ENCODE results near the gene GLDN.

GLDN gene

GRCh38 chr15:51332206-51333147 lies 9.0 kb upstream of the GLDN start:
- Histone ChIP-seq H3K4me3 (no peak overlapping the region), H3K36me3 (replicated peaks) (no peaks in the 10 kb centered on the region), H3K4me1 (peaks cover 3% of the 10 kb centered on the region; the same call in 1 of the 2 replicates), H3K27me3 (ENCODE audit: low read depth) (no peaks in the 10 kb centered on the region), H3K9me3 (no peaks in the 10 kb centered on the region)
- DNase-seq (ENCODE audit: low spot score in 2 of 2), result no peak
- in situ Hi-C loops (cut with MboI; ENCODE audit: low sequenced_read_pairs), result no loop called here

- in situ Hi-C loops (cut with MboI; ENCODE audit: low sequenced_read_pairs), result no loop called here
- Histone ChIP-seq H3K4me3 (no peak overlapping the region), H3K9me3 (no peaks in the 10 kb centered on the region), H3K27me3 (ENCODE audit: low read depth) (no peaks in the 10 kb centered on the region), H3K36me3 (replicated peaks) (no peaks in the 10 kb centered on the region), H3K4me1 (peaks cover 3% of the 10 kb centered on the region; the same call in 1 of the 2 replicates)
- no peak for DNase-seq (ENCODE audit: low spot score in 2 of 2)
Measured at GRCh38 chr15:51333571-51333970, 7.9 kb upstream of the GLDN start.

GRCh38 chr15:51334011-51334451 lies 7.4 kb upstream of the GLDN start:
- H3K9me3 ChIP-seq, result no peaks in the 10 kb centered on the region
- DNase-seq (ENCODE audit: low spot score in 2 of 2), result no peak
- H3K27me3 ChIP-seq (ENCODE audit: low read depth), result no peaks in the 10 kb centered on the region
- peaks cover 3% of the 10 kb centered on the region; the same call in 1 of the 2 replicates for H3K4me1 ChIP-seq
- in situ Hi-C loops (cut with MboI; ENCODE audit: low sequenced_read_pairs), result no loop called here
- no peaks in the 10 kb centered on the region for H3K36me3 ChIP-seq (replicated peaks)
- H3K4me3 ChIP-seq, result no peak overlapping the region

- Histone ChIP-seq H3K36me3 (replicated peaks) (no peaks in the 10 kb centered on the region), H3K4me3 (no peak overlapping the region), H3K9me3 (no peaks in the 10 kb centered on the region), H3K4me1 (peaks cover 3% of the 10 kb centered on the region; the same call in 1 of the 2 replicates), H3K27me3 (ENCODE audit: low read depth) (no peaks in the 10 kb centered on the region)
- DNase-seq (ENCODE audit: low spot score in 2 of 2), result no peak
- in situ Hi-C loops (cut with MboI; ENCODE audit: low sequenced_read_pairs), result no loop called here
Measured at GRCh38 chr15:51335087-51335486, 6.4 kb upstream of the GLDN start.

GRCh38 chr15:51335538-51336410 lies 5.7 kb upstream of the GLDN start:
- no peak for DNase-seq (ENCODE audit: low spot score in 2 of 2)
- no peak overlapping the region for H3K4me3 ChIP-seq
- no peaks in the 10 kb centered on the region for H3K27me3 ChIP-seq (ENCODE audit: low read depth)
- no peaks in the 10 kb centered on the region for H3K36me3 ChIP-seq (replicated peaks)
- peaks cover 3% of the 10 kb centered on the region; the same call in 1 of the 2 replicates for H3K4me1 ChIP-seq
- in situ Hi-C loops (cut with MboI; ENCODE audit: low sequenced_read_pairs), result no loop called here
- H3K9me3 ChIP-seq, result no peaks in the 10 kb centered on the region; the same call in 1 of the 2 replicates

GRCh38 chr15:51338496-51338895 lies 3.0 kb upstream of the GLDN start, which contains the start of gene CYP19A1:
CYP19A1 (minus strand) TSS chr15:51338596; CDS start chr15:51242912, 95,684 bp downstream.
- Histone ChIP-seq H3K4me3 (no peak within 1 kb of the TSS), H3K9me3 (no peaks in the 10 kb centered on the region; the same call in 1 of the 2 replicates), H3K27me3 (ENCODE audit: low read depth) (peaks cover 13% of the 10 kb centered on the region), H3K4me1 (peaks cover 3% of the 10 kb centered on the region; the same call in 1 of the 2 replicates), H3K36me3 (replicated peaks) (no peaks in the 10 kb centered on the region)
- in situ Hi-C loops (cut with MboI; ENCODE audit: low sequenced_read_pairs), result no loop called here
- DNase-seq (ENCODE audit: low spot score in 2 of 2), result no peak

- Histone ChIP-seq H3K4me3 (peak overlapping the region; percentile 15), H3K27me3 (ENCODE audit: low read depth) (peaks cover 13% of the 10 kb centered on the region), H3K4me1 (no peaks in the 10 kb centered on the region), H3K9me3 (no peaks in the 10 kb centered on the region; the same call in 1 of the 2 replicates), H3K36me3 (replicated peaks) (no peaks in the 10 kb centered on the region)
- no peak for DNase-seq (ENCODE audit: low spot score in 2 of 2)
- in situ Hi-C loops (cut with MboI; ENCODE audit: low sequenced_read_pairs), result no loop called here
Measured at GRCh38 chr15:51342227-51342999, 958 bp downstream of the GLDN start.

GRCh38 chr15:51343466-51343865 lies 2.0 kb downstream of the GLDN start:
- peaks cover 13% of the 10 kb centered on the region for H3K27me3 ChIP-seq (ENCODE audit: low read depth)
- in situ Hi-C loops (cut with MboI; ENCODE audit: low sequenced_read_pairs), result no loop called here

GRCh38 chr15:51346136-51346535 lies 4.7 kb downstream of the GLDN start:
- no peaks in the 10 kb centered on the region for H3K9me3 ChIP-seq
- in situ Hi-C loops (cut with MboI; ENCODE audit: low sequenced_read_pairs), result no loop called here
- H3K4me1 ChIP-seq, result no peaks in the 10 kb centered on the region
- DNase-seq (ENCODE audit: low spot score in 2 of 2), result no peak
- no peak overlapping the region for H3K4me3 ChIP-seq
- H3K27me3 ChIP-seq (ENCODE audit: low read depth), result peaks cover 13% of the 10 kb centered on the region
- no peaks in the 10 kb centered on the region for H3K36me3 ChIP-seq (replicated peaks)

More at GRCh38 chr15:51343466-51343865, 2.0 kb downstream of the GLDN start:
- Histone ChIP-seq H3K9me3 (no peaks in the 10 kb centered on the region; the same call in 1 of the 2 replicates), H3K4me3 (no peak overlapping the region), H3K36me3 (replicated peaks) (no peaks in the 10 kb centered on the region), H3K4me1 (no peaks in the 10 kb centered on the region)
- DNase-seq (ENCODE audit: low spot score in 2 of 2), result no peak

GRCh38 chr15:51348688-51349087 lies 7.2 kb downstream of the GLDN start:
- H3K9me3 ChIP-seq, result no peaks in the 10 kb centered on the region
- H3K36me3 ChIP-seq (replicated peaks), result no peaks in the 10 kb centered on the region
- in situ Hi-C loops (cut with MboI; ENCODE audit: low sequenced_read_pairs), result no loop called here
- H3K4me1 ChIP-seq, result no peaks in the 10 kb centered on the region
- no peak for DNase-seq (ENCODE audit: low spot score in 2 of 2)
- no peak overlapping the region for H3K4me3 ChIP-seq
- H3K27me3 ChIP-seq (ENCODE audit: low read depth), result no peaks in the 10 kb centered on the region

- no peaks in the 10 kb centered on the region for H3K9me3 ChIP-seq
- no peaks in the 10 kb centered on the region for H3K4me1 ChIP-seq
- DNase-seq (ENCODE audit: low spot score in 2 of 2), result no peak
- in situ Hi-C loops (cut with MboI; ENCODE audit: low sequenced_read_pairs), result no loop called here
- H3K27me3 ChIP-seq (ENCODE audit: low read depth), result no peaks in the 10 kb centered on the region
- no peak overlapping the region for H3K4me3 ChIP-seq
- no peaks in the 10 kb centered on the region for H3K36me3 ChIP-seq (replicated peaks)
Measured at GRCh38 chr15:51349156-51349844, 7.8 kb downstream of the GLDN start.

- no peak overlapping the region for H3K4me3 ChIP-seq
- no peaks in the 10 kb centered on the region for H3K9me3 ChIP-seq
- DNase-seq (ENCODE audit: low spot score in 2 of 2), result no peak
- in situ Hi-C loops (cut with MboI; ENCODE audit: low sequenced_read_pairs), result no loop called here
- H3K36me3 ChIP-seq (replicated peaks), result no peaks in the 10 kb centered on the region
- no peaks in the 10 kb centered on the region for H3K27me3 ChIP-seq (ENCODE audit: low read depth)
- no peaks in the 10 kb centered on the region for H3K4me1 ChIP-seq
Measured at GRCh38 chr15:51350723-51351122, 9.3 kb downstream of the GLDN start.

Data from HAP-1 (cell line).